Measurements from ENCODE around the gene BCKDHB. TPM values are rescaled to one million over a fixed set of nuclear protein-coding genes. Genes with fewer than 3 reads are reported as not detected.
"Not testable (repeated sequence)": the region's sequence is repeated elsewhere in the genome, so short reads cannot be mapped to it uniquely, and the experiment has no call there.

BCKDHB gene
- total RNA-seq, 1 donor from 2014 or later, result 12.9 TPM

DNA sequence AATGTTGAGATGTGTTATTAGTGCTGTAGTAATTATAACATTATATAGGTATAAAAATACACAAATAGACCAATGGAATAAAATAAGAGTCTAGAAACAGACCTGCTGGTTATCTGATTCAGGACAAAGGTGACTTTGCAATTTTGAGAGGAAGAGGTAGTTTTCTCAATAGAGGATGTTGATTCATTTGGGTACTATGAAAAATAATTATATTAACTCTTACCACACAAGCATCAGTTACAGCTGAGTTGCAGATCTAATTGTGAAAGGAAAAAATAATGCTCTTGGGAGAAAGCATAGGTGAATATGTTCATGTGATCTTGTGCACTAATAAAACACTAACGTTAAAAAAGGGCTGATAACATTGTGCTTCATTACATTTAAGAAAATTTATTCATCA, 103.0 kb downstream of the BCKDHB start:
- Mint-ChIP-seq H3K27ac (ENCODE audit: unreplicated experiment) (no peak overlapping the region), H3K9me3 (ENCODE audit: low read depth) (no peaks in the 10 kb centered on the region), H3K4me3 (ENCODE audit: unreplicated experiment) (no peak overlapping the region), H3K4me1 (ENCODE audit: low read depth) (peaks cover 24% of the 10 kb centered on the region), H3K27me3 (ENCODE audit: low read depth) (no peaks in the 10 kb centered on the region), H3K36me3 (ENCODE audit: low read depth) (peaks cover under 1% of the 10 kb centered on the region)
- DNase-seq (ENCODE audit: low spot score), result no peak
- TF ChIP-seq, protein P1, sequence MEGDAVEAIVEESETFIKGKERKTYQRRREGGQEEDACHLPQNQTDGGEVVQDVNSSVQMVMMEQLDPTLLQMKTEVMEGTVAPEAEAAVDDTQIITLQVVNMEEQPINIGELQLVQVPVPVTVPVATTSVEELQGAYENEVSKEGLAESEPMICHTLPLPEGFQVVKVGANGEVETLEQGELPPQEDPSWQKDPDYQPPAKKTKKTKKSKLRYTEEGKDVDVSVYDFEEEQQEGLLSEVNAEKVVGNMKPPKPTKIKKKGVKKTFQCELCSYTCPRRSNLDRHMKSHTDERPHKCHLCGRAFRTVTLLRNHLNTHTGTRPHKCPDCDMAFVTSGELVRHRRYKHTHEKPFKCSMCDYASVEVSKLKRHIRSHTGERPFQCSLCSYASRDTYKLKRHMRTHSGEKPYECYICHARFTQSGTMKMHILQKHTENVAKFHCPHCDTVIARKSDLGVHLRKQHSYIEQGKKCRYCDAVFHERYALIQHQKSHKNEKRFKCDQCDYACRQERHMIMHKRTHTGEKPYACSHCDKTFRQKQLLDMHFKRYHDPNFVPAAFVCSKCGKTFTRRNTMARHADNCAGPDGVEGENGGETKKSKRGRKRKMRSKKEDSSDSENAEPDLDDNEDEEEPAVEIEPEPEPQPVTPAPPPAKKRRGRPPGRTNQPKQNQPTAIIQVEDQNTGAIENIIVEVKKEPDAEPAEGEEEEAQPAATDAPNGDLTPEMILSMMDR (IDR thresholded peaks at IDR 0.05), result no peak

DNA sequence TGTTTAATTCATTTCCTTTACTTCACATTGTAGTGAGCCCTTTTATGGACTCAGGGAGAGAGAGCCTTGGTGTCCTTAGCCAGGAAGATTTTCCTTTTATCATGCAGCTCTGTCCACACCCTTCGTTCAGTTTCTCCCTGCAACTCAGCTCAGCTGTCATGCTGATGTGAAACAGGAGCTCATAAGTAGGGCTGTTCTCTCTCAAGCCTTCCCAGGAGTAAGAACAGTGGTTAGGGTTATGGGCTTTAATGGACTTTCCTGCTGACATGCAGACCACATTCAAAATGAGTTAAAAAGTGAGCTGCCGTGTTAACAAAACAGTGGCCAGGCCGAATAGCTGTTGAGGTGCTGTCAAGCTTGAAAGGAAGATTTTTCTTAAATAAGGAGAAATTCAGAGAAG, 104.1 kb downstream of the BCKDHB start:
- Mint-ChIP-seq H3K27me3 (ENCODE audit: low read depth) (no peaks in the 10 kb centered on the region), H3K4me3 (ENCODE audit: unreplicated experiment) (no peak overlapping the region), H3K9me3 (ENCODE audit: low read depth) (no peaks in the 10 kb centered on the region), H3K27ac (ENCODE audit: unreplicated experiment) (peak overlapping the region; percentile 54), H3K36me3 (ENCODE audit: low read depth) (no peaks in the 10 kb centered on the region), H3K4me1 (ENCODE audit: low read depth) (peaks cover 22% of the 10 kb centered on the region)
- DNase-seq (ENCODE audit: low spot score), result no peak
- TF ChIP-seq, protein P1 (IDR thresholded peaks at IDR 0.05), result no peak

DNA sequence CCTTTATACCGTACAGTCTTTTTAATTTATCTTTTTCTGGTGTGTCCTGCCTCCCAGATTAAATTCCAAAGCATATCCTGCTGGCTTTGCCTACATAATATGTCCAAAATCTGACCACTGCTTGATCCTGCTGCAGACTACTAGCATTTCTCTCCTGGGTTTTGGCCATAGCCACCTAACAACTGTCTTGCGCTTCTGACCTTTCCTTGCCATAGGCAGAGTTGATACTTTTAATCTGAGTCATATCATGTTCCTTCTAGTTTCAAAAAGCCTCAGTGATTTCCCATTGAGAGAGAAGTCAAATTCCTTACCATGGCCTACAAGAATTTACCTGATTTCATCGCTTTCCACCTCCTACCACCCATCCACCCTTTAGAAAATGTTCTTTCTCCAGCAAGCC, 104.8 kb downstream of the BCKDHB start:
- H3K27me3 Mint-ChIP-seq (ENCODE audit: low read depth), result no peaks in the 10 kb centered on the region
- peaks cover 21% of the 10 kb centered on the region for H3K4me1 Mint-ChIP-seq (ENCODE audit: low read depth)
- no peak for DNase-seq (ENCODE audit: low spot score)
- no peaks in the 10 kb centered on the region for H3K9me3 Mint-ChIP-seq (ENCODE audit: low read depth)
- H3K27ac Mint-ChIP-seq (ENCODE audit: unreplicated experiment), result no peak overlapping the region
- no peaks in the 10 kb centered on the region for H3K36me3 Mint-ChIP-seq (ENCODE audit: low read depth)
- TF ChIP-seq, protein P1 (IDR thresholded peaks at IDR 0.05), result no peak
- H3K4me3 Mint-ChIP-seq (ENCODE audit: unreplicated experiment), result no peak overlapping the region

DNA sequence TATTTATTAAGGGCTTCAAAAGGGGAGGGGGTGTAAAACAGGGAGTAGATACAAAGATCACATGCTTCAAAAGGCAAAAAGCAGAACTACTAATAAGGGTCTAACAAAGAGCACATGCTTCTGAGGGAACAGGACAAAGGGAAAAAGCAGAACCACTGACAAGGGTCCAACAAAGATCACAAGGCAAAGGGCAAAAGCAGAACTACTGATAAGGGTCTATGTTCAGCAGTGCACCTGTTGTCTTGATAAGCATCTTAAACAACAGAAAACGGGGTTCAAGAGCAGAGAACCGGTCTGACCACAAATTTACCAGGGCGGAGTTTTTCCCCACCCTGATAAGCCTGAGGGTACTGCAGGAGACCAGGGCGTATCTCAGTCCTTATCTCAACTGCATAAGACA, 105.4 kb downstream of the BCKDHB start:
- not testable (repeated sequence) for H3K27ac Mint-ChIP-seq (ENCODE audit: unreplicated experiment); H3K4me3 Mint-ChIP-seq (ENCODE audit: unreplicated experiment)
- H3K4me1 Mint-ChIP-seq (ENCODE audit: low read depth), result peaks cover 21% of the 10 kb centered on the region

DNA sequence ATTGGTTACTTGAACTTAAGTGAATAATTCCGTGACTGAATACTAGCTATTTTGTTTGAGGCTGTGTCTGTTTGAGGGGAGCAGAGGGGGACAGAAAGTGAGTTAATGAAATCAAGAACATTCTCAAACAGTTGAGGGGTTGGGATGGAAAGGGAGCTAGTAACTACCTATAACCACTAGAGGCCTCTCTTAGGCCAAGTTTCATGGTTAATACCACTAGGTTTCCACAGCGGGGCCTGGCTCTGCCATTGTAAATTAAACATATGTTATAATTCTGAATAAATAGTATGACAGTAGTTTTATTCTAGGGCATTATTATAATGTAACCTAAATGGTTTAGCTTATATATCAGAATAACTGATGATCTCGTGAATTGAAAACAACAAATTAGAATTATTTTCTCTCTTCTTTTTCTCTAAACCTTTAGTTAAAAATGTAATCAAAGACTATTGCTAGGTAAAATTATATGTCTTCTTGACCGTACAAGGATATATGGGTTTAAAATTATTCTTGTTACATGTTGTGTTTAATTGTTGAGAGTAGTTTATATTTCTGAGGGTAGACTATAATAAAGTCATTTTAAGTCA, 108.1 kb downstream of the BCKDHB start:
- H3K4me3 Mint-ChIP-seq (ENCODE audit: unreplicated experiment), result no peak overlapping the region
- peaks cover 2% of the 10 kb centered on the region for H3K36me3 Mint-ChIP-seq (ENCODE audit: low read depth)
- no peak overlapping the region for H3K27ac Mint-ChIP-seq (ENCODE audit: unreplicated experiment)
- DNase-seq (ENCODE audit: low spot score), result no peak
- peaks cover 21% of the 10 kb centered on the region for H3K4me1 Mint-ChIP-seq (ENCODE audit: low read depth)
- no peaks in the 10 kb centered on the region for H3K27me3 Mint-ChIP-seq (ENCODE audit: low read depth)
- peaks cover 2% of the 10 kb centered on the region for H3K9me3 Mint-ChIP-seq (ENCODE audit: low read depth)
- TF ChIP-seq, protein P1 (IDR thresholded peaks at IDR 0.05), result peak; percentile 93

More for the DNA sequence above, 105.4 kb downstream of the BCKDHB start:
- not testable (repeated sequence) for H3K9me3 Mint-ChIP-seq (ENCODE audit: low read depth); DNase-seq (ENCODE audit: low spot score); H3K36me3 Mint-ChIP-seq (ENCODE audit: low read depth); H3K27me3 Mint-ChIP-seq (ENCODE audit: low read depth)

DNA sequence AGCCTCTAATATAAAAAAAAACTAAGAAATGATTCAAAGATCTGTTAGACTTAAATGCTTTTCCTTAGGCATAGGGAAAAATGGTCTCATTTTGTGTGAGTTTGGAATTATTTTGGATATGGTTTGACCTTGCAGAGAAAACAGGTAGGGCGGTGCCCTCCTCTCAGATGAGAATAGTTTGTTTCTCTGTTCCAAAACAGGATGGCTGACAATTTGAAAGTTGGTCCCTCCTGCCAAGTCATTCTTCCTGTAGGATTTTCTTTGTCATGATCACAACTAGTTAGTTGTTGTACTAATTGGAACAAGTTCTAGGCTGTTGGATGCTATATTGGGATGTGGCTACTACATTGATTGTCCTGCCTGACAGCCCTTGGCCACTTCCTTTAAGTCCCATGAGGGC, 108.6 kb downstream of the BCKDHB start:
- Mint-ChIP-seq H3K27me3 (ENCODE audit: low read depth) (no peaks in the 10 kb centered on the region), H3K9me3 (ENCODE audit: low read depth) (peaks cover 6% of the 10 kb centered on the region), H3K36me3 (ENCODE audit: low read depth) (peaks cover 5% of the 10 kb centered on the region), H3K4me3 (ENCODE audit: unreplicated experiment) (no peak overlapping the region), H3K27ac (ENCODE audit: unreplicated experiment) (no peak overlapping the region), H3K4me1 (ENCODE audit: low read depth) (peaks cover 20% of the 10 kb centered on the region)
- no peak for DNase-seq (ENCODE audit: low spot score)
- TF ChIP-seq, protein P1 (IDR thresholded peaks at IDR 0.05), result no peak
